ENCODE measurements around the gene G2E3. TPM values are rescaled to one million over a fixed set of nuclear protein-coding genes. Genes with fewer than 3 reads are reported as not detected.
"Not testable (repeated sequence)": the region's sequence is repeated elsewhere in the genome, so short reads cannot be mapped to it uniquely, and the experiment has no call there.

G2E3 gene
- total and polyA plus RNA-seq, 2 of the 4 experiments (the other 2 are of a cell fraction), result 9.6 to 19.4 TPM

- H3K14ac ChIP-seq (replicated peaks; ENCODE audit: low read depth, low read length); H3K4me2 ChIP-seq (ENCODE audit: low read depth, low read length); H3K23ac ChIP-seq (ENCODE audit: low read depth, low read length); H2AK5ac ChIP-seq (ENCODE audit: low read depth, low read length); dilution Hi-C loops (cut with HindIII; ENCODE audit: low sequenced_read_pairs, unreplicated experiment); H4K8ac ChIP-seq (ENCODE audit: low read depth in 2 of 2, low read length in 2 of 2); H3K27ac ChIP-seq (ENCODE audit: insufficient read depth, low read length); H3K4me1 ChIP-seq (ENCODE audit: control insufficient read depth, insufficient read depth, low read length); ATAC-seq (ENCODE audit: low read depth); DNase-seq; H4K20me1 ChIP-seq (ENCODE audit: insufficient read depth, low read length); H2AFZ ChIP-seq (replicated peaks; ENCODE audit: low read length, poor library complexity); H2AK9ac ChIP-seq (replicated peaks; ENCODE audit: low read depth, low read length, poor library complexity); H3K79me1 ChIP-seq (ENCODE audit: low read depth in 1 of 2, low read length in 2 of 2); BruUV-seq (replicated peaks); CTCF ChIA-PET; intact Hi-C loops (cut with micrococcal nuclease); H3K9ac ChIP-seq (ENCODE audit: low read depth, low read length); H3K4me3 ChIP-seq (ENCODE audit: insufficient read depth, low read depth, low read length); H2BK5ac ChIP-seq (ENCODE audit: low read depth, low read length, poor library complexity, severe bottlenecking); in situ Hi-C loops (cut with MboI; ENCODE audit: low sequenced_read_pairs); H2BK15ac ChIP-seq (ENCODE audit: low read depth, low read length); H3K9me1 ChIP-seq (ENCODE audit: insufficient read depth, low read length); H2BK120ac ChIP-seq (ENCODE audit: low read depth, low read length); H2BK20ac ChIP-seq (ENCODE audit: low read depth, low read length); H4K5ac ChIP-seq (ENCODE audit: low read depth, low read length); POLR2A ChIA-PET (ENCODE audit: unreplicated experiment); H4K91ac ChIP-seq (ENCODE audit: insufficient read depth, low read depth, low read length); H3K9me3 ChIP-seq (ENCODE audit: control insufficient read depth, insufficient read depth, low read length); H3K4ac ChIP-seq (ENCODE audit: low read depth, low read length); H3K27me3 ChIP-seq (ENCODE audit: control insufficient read depth, insufficient read depth, low read length); H3K18ac ChIP-seq (ENCODE audit: low read depth, low read length); H3K56ac ChIP-seq (ENCODE audit: extremely low read depth, insufficient read depth, low read length): not testable (repeated sequence)
- WGBS, 2 experiments (ENCODE audit: extremely low coverage in 2 of 2, insufficient read length in 1 of 2), result 100% methylated on average over 1 of the region's 5 CpGs; no CpG with 5 or more reads in 1 of the 2 experiments
- H3K36me3 ChIP-seq (ENCODE audit: control insufficient read depth, insufficient read depth, low read length), result peaks cover 19% of the 10 kb centered on the region
Measured at GRCh38 chr14:30644462-30644861, 85.5 kb downstream of the G2E3 start.

Data from IMR-90 (cell line).